SK-N-SH (cell line): ENCODE measurements around the gene ZNF414. TPM values are rescaled to one million over a fixed set of nuclear protein-coding genes. Genes with fewer than 3 reads are reported as not detected.

Source experiments
- CTCF ChIA-PET: fragments of 300-600, 350-600 bp; formaldehyde crosslinking; extraction: SDS; loops from one replicate; lab custom pipeline; 2021; lab: Yijun Ruan, JAX
- POLR2A ChIA-PET: fragments of 350-600 bp; sonication (Branson Sonifier 250); formaldehyde crosslinking; extraction: SDS; loops from one replicate; lab custom pipeline; 2020; ENCODE audit warnings: antibody characterized with exemption, inconsistent platforms; lab: Yijun Ruan, JAX
- DNase-seq: peaks from one replicate; pipeline ENCODE4 v3.0.0; 2012
- H2AFZ ChIP-seq: fragments of 200-600 bp; sonication (generic); 2 replicates; pipeline ENCODE4 v1.8.1; 2016; ENCODE audit warnings: antibody characterized with exemption, mild to moderate bottlenecking, low read depth
- H3F3A ChIP-seq: fragments of 200-600 bp; sonication (generic); replicated peaks from 2 replicates; pipeline ENCODE3; 2016; ENCODE audit warnings: antibody characterized with exemption, mild to moderate bottlenecking; ENCODE audit not compliant: insufficient read depth
- H3K27ac ChIP-seq, 2 experiments: fragments of 200-500 bp in 1 of 2; fragments of 200-600 bp in 1 of 2; sonication (Bioruptor generic) in 1 of 2; sonication (generic), shearing (Covaris generic) in 1 of 2; 2 replicates each; pipeline versions ENCODE4 v1.5.1 to v1.6.1; 2014 to 2016; ENCODE audit warnings: low read depth in 2 of 2, inconsistent platforms in 1 of 2, low read length in 1 of 2, mild to moderate bottlenecking in 1 of 2, mixed read lengths in 1 of 2
- H3K27me3 ChIP-seq: fragments of 200-600 bp; sonication (generic), shearing (Covaris generic); 2 replicates; pipeline ENCODE4 v1.6.1; 2016; ENCODE audit warnings: mixed run types; ENCODE audit not compliant: insufficient read depth
- H3K36me3 ChIP-seq, 2 experiments: fragments of 200-500 bp in 1 of 2; fragments of 200-600 bp in 1 of 2; sonication (Bioruptor generic) in 1 of 2; sonication (generic) in 1 of 2; replicated peaks in 1 of 2; 2 replicates each; pipeline versions ENCODE3 to v1.5.1; 2014 to 2016; ENCODE audit warnings: low read length in 1 of 2, mild to moderate bottlenecking in 1 of 2; ENCODE audit not compliant: insufficient read depth in 2 of 2, control insufficient read depth in 1 of 2
- H3K4me1 ChIP-seq, 2 experiments: fragments of 200-500 bp in 1 of 2; fragments of 200-600 bp in 1 of 2; sonication (Bioruptor generic) in 1 of 2; sonication (generic), shearing (Covaris generic) in 1 of 2; 2 replicates each; pipeline versions ENCODE4 v1.5.1 to v1.6.1; 2014 to 2016; ENCODE audit warnings: low read depth in 1 of 2, low read length in 1 of 2, mixed run types in 1 of 2; ENCODE audit not compliant: insufficient read depth in 2 of 2, control insufficient read depth in 1 of 2
- H3K4me2 ChIP-seq: fragments of 200-600 bp; sonication (generic), shearing (Covaris generic); 2 replicates; pipeline ENCODE4 v1.6.1; 2017; ENCODE audit warnings: mixed run types
- H3K4me3 ChIP-seq, 2 experiments: fragments of 200-500 bp in 1 of 2; fragments of 200-600 bp in 1 of 2; sonication (Bioruptor generic) in 1 of 2; sonication (generic), shearing (Covaris generic) in 1 of 2; 2 replicates each; pipeline versions ENCODE4 v1.5.1 to v1.8.1; 2014 to 2016; ENCODE audit warnings: low read depth in 2 of 2, inconsistent platforms in 1 of 2, low read length in 1 of 2, mild to moderate bottlenecking in 1 of 2, mixed read lengths in 1 of 2, moderate library complexity in 1 of 2
- H3K79me2 ChIP-seq: fragments of 200-600 bp; sonication (generic); 2 replicates; pipeline ENCODE4 v1.8.1; 2017; ENCODE audit warnings: mild to moderate bottlenecking; ENCODE audit not compliant: insufficient read depth
- H3K9ac ChIP-seq: fragments of 200-600 bp; sonication (generic); 2 replicates; pipeline ENCODE4 v1.6.1; 2017; ENCODE audit warnings: mixed run types
- H3K9me2 ChIP-seq: fragments of 200-600 bp; sonication (generic); 2 replicates; pipeline ENCODE4 v1.6.1; 2017; ENCODE audit warnings: mixed run types
- H3K9me3 ChIP-seq: fragments of 200-600 bp; sonication (generic); 2 replicates; pipeline ENCODE4 v1.6.1; 2017; ENCODE audit warnings: mixed run types, mild to moderate bottlenecking, moderate library complexity
- H4K20me1 ChIP-seq: fragments of 200-600 bp; sonication (generic); 2 replicates; pipeline ENCODE4 v1.6.1; 2017; ENCODE audit warnings: mild to moderate bottlenecking, mixed run types; ENCODE audit not compliant: insufficient read depth
- ELF1 ChIP-seq: IDR thresholded peaks from 2 replicates; pipeline ENCODE4 v1.4.0; 2012
- EP300 ChIP-seq, 2 experiments: IDR thresholded peaks; 2 replicates each; pipeline versions ENCODE4 v1.4.0 to v1.6.1; 2012; ENCODE audit warnings: borderline replicate concordance in 1 of 2, low read depth in 1 of 2, low read length in 1 of 2
- FOSL2 ChIP-seq: IDR thresholded peaks from 2 replicates; pipeline ENCODE4 v1.4.0; 2012; ENCODE audit warnings: low read depth, mild to moderate bottlenecking, moderate library complexity, borderline replicate concordance
- GABPA ChIP-seq: IDR thresholded peaks from 2 replicates; pipeline ENCODE4 v1.4.0; 2012; ENCODE audit warnings: low read depth, mild to moderate bottlenecking
- GATA2 ChIP-seq: sonication (generic); formaldehyde crosslinking; IDR thresholded peaks from 2 replicates; pipeline ENCODE4 v1.5.0; 2020; ENCODE audit warnings: mild to moderate bottlenecking, missing genetic modification reagents
- JUND ChIP-seq: IDR thresholded peaks from 2 replicates; pipeline ENCODE4 v1.4.0; 2012
- MAX ChIP-seq: IDR thresholded peaks from 2 replicates; pipeline ENCODE4 v1.4.0; 2012; ENCODE audit warnings: low read depth
- MEF2A ChIP-seq: IDR thresholded peaks from 2 replicates; pipeline ENCODE4 v1.4.0; 2012; ENCODE audit warnings: low read depth, borderline replicate concordance
- MXI1 ChIP-seq: IDR thresholded peaks from 2 replicates; pipeline ENCODE4 v1.6.1; 2012; ENCODE audit warnings: mild to moderate bottlenecking, low read depth, low read length, improper control_type of control experiment
- NFIC ChIP-seq: IDR thresholded peaks from 2 replicates; pipeline ENCODE4 v1.4.0; 2012; ENCODE audit warnings: borderline replicate concordance
- NRF1 ChIP-seq: IDR thresholded peaks from 2 replicates; pipeline ENCODE4 v1.6.1; 2012; ENCODE audit warnings: low read depth, mild to moderate bottlenecking, low read length
- RAD21 ChIP-seq: IDR thresholded peaks from 2 replicates; pipeline ENCODE4 v1.6.1; 2012; ENCODE audit warnings: mild to moderate bottlenecking, low read length
- RCOR1 ChIP-seq: fragments of 150-350 bp; IDR thresholded peaks from 2 replicates; pipeline ENCODE4 v1.6.1; 2017; ENCODE audit warnings: antibody characterized with exemption, low read length
- REST ChIP-seq: IDR thresholded peaks from 2 replicates; pipeline ENCODE4 v1.6.1; 2012; ENCODE audit warnings: mild to moderate bottlenecking, low read depth, low read length, moderate library complexity
- RXRA ChIP-seq: IDR thresholded peaks from 2 replicates; pipeline ENCODE4 v1.4.0; 2012; ENCODE audit warnings: low read depth, mild to moderate bottlenecking, borderline replicate concordance
- SMC3 ChIP-seq: IDR thresholded peaks from 2 replicates; pipeline ENCODE4 v1.6.1; 2012; ENCODE audit warnings: low read depth, low read length, improper control_type of control experiment
- TAF1 ChIP-seq: IDR thresholded peaks from 2 replicates; pipeline ENCODE4 v1.6.1; 2012; ENCODE audit warnings: low read depth, mild to moderate bottlenecking, low read length, moderate library complexity, borderline replicate concordance
- TCF12 ChIP-seq: IDR thresholded peaks from 2 replicates; pipeline ENCODE4 v1.4.0; 2012
- TEAD4 ChIP-seq: IDR thresholded peaks from 2 replicates; pipeline ENCODE4 v1.4.0; 2012; ENCODE audit warnings: mild to moderate bottlenecking, borderline replicate concordance; ENCODE audit not compliant: insufficient read depth
- USF1 ChIP-seq: IDR thresholded peaks from 2 replicates; pipeline ENCODE4 v1.4.0; 2012; ENCODE audit warnings: low read depth, borderline replicate concordance
- WGBS: methylation state at CpG from one replicate; pipeline ENCODE4 v1.1.6; 2017; ENCODE audit warnings: low lambda C conversion rate; 5-methylcytosine and 5-hydroxymethylcytosine counted together
- polyA plus RNA-seq, 3 experiments: library from polyadenylated mRNA; depleted of rRNA; stranded (reverse); fragments of >200 nt; gene quantifications; 2 replicates each; pipeline ENCODE4 v1.2.3, GENCODE V29; 2012
- TF ChIP-seq, protein P1 (sequence below): IDR thresholded peaks from 2 replicates; pipeline ENCODE4; 2012
- TF ChIP-seq, protein P2 (sequence below): fragments of 200-600 bp; sonication (generic); IDR thresholded peaks from 2 replicates; pipeline ENCODE4 v1.6.1; 2017; ENCODE audit warnings: antibody characterized with exemption, mild to moderate bottlenecking, moderate library complexity

Gene ZNF414
- polyA plus RNA-seq, 1 of the 3 experiments (the other 2 are of a cell fraction) = 17.0 TPM

DNA sequence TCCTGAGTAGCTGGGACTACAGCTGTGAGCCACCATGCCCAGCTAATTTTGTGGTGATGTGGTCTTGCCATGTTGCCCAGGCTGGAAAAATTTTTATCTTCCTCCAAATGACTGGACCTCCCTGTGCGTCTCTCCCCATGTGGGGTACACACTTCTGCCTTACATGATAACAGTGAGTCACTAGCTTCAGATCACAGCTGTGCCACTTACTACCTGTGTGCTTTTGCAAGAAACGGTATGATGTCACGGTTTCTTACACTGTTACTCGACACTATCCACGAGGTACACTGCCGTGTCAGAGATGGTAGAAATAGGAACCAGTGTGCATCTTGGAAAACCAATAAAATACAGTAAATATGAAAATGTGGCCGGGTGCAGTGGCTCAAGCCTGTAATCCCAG, 17.5 kb upstream of the ZNF414 start:
- H3K9me2 ChIP-seq = no peaks in the 10 kb centered on the region
- CTCF ChIA-PET = interaction anchor here (0.7 kb wide), 1 partner anchor 47 kb away, joined by 3 read pairs; no protein-coding TSS in a partner anchor
- H4K20me1 ChIP-seq = peaks cover 14% of the 10 kb centered on the region
- H3K27me3 ChIP-seq = no peaks in the 10 kb centered on the region; the same call in 1 of the 2 replicates
- TF ChIP-seq REST (no peak), MAX (no peak), MEF2A (no peak), SMC3 (no peak), ELF1 (no peak), MXI1 (no peak), GABPA (no peak)
- TF ChIP-seq, protein P1, sequence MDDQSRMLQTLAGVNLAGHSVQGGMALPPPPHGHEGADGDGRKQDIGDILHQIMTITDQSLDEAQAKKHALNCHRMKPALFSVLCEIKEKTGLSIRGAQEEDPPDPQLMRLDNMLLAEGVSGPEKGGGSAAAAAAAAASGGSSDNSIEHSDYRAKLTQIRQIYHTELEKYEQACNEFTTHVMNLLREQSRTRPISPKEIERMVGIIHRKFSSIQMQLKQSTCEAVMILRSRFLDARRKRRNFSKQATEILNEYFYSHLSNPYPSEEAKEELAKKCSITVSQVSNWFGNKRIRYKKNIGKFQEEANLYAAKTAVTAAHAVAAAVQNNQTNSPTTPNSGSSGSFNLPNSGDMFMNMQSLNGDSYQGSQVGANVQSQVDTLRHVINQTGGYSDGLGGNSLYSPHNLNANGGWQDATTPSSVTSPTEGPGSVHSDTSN = no peak
- TF ChIP-seq, all 33 proteins: peak for 0
- 68% methylated on average over 7 of the region's 7 CpGs for WGBS
- H3K79me2 ChIP-seq = peaks cover 3% of the 10 kb centered on the region; the same call in 1 of the 2 replicates
- peaks cover 12% of the 10 kb centered on the region for H3F3A ChIP-seq
- no peak for DNase-seq
- H3K4me1 ChIP-seq = peaks cover 0 to 7% of the 10 kb centered on the region in 2 experiments; a peak in 1 of 4 replicates
- no peak overlapping the region for H2AFZ ChIP-seq
- H3K4me2 ChIP-seq = no peak overlapping the region
- POLR2A ChIA-PET = interaction anchor here (1.0 kb wide), 1 partner anchor 18 kb away, joined by 5 read pairs; no protein-coding TSS in a partner anchor
- H3K36me3 ChIP-seq = no peaks in the 10 kb centered on the region
- no peak overlapping the region for H3K27ac ChIP-seq
- H3K9me3 ChIP-seq = no peaks in the 10 kb centered on the region
- H3K9ac ChIP-seq = no peak overlapping the region
- H3K4me3 ChIP-seq = no peak overlapping the region

DNA sequence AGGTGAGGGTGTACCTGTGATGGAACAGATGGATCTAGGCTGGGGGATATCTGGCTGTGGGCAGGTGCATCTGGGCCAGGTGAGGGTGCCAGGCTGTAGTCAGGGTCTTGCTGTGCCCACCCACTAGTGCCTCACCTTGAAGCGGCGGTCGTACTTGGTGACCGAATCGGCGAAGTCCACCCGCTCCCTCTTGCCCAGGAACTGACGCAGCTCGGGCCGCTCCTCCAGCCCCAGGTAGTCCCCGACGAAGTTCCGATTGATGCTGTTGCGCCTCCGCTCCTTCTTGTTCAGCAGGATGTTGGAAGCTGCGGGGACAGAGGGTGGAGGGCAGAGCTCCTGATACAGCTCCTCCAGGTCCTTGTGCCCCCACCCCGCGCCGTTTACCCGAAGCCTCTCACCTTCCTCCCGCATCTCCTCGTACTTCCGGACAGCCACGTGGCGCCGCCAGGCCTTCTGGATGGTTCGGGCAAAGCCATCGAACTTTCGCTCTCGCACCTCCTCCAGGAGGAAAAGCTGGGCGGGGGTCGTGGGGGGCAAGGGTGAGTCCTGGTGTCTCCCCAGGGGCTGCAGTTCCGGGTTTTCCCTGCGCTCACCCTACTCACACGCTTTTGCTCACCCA, 16.2 kb upstream of the ZNF414 start:
- Histone ChIP-seq H3K9me3 (no peaks in the 10 kb centered on the region), H3K79me2 (peaks cover 3% of the 10 kb centered on the region; the same call in 1 of the 2 replicates), H3F3A (peaks cover 8% of the 10 kb centered on the region), H3K4me1 (peaks cover 0 to 7% of the 10 kb centered on the region in 2 experiments; a peak in 1 of 4 replicates), H3K9me2 (no peaks in the 10 kb centered on the region), H3K9ac (no peak overlapping the region), H3K4me2 (no peak overlapping the region), H3K4me3 (no peak overlapping the region), H2AFZ (no peak overlapping the region), H4K20me1 (peaks cover 14% of the 10 kb centered on the region), H3K27ac (no peak overlapping the region), H3K36me3 (no peaks in the 10 kb centered on the region), H3K27me3 (no peaks in the 10 kb centered on the region; the same call in 1 of the 2 replicates)
- ChIA-PET CTCF (interaction anchor here (1.0 to 1.2 kb wide), 2 partner anchors 12 to 49 kb away, joined by 3 read pairs; no protein-coding TSS in a partner anchor), POLR2A (no interaction called here)
- no peak for DNase-seq
- 92% methylated on average over 30 of the region's 35 CpGs for WGBS
- TF ChIP-seq FOSL2 = no peak
- no peak for TF ChIP-seq JUND
- no peak for TF ChIP-seq TAF1
- no peak for TF ChIP-seq EP300 (IDR thresholded peaks at IDR 0.05; ENCODE audit: borderline replicate concordance in 1 of 2, low read depth in 1 of 2, low read length in 1 of 2)
- TF ChIP-seq ELF1 = no peak
- no peak for TF ChIP-seq RCOR1
- no peak for TF ChIP-seq TCF12
- TF ChIP-seq GABPA = no peak
- no peak for TF ChIP-seq NFIC
- no peak for TF ChIP-seq RAD21
- TF ChIP-seq, protein P2, sequence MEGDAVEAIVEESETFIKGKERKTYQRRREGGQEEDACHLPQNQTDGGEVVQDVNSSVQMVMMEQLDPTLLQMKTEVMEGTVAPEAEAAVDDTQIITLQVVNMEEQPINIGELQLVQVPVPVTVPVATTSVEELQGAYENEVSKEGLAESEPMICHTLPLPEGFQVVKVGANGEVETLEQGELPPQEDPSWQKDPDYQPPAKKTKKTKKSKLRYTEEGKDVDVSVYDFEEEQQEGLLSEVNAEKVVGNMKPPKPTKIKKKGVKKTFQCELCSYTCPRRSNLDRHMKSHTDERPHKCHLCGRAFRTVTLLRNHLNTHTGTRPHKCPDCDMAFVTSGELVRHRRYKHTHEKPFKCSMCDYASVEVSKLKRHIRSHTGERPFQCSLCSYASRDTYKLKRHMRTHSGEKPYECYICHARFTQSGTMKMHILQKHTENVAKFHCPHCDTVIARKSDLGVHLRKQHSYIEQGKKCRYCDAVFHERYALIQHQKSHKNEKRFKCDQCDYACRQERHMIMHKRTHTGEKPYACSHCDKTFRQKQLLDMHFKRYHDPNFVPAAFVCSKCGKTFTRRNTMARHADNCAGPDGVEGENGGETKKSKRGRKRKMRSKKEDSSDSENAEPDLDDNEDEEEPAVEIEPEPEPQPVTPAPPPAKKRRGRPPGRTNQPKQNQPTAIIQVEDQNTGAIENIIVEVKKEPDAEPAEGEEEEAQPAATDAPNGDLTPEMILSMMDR = no peak
- TF ChIP-seq NRF1 = no peak
- TF ChIP-seq TEAD4 = no peak
- TF ChIP-seq USF1 = no peak
- no peak for TF ChIP-seq RXRA
- no peak for TF ChIP-seq GATA2 (CRISPR knock-in tag)
